AG09309 (cell line): ENCODE measurements around the gene EIPR1.
A peak's percentile ranks its signal among the peaks of the same experiment; 100 is the strongest.

Experiments
- DNase-seq: peaks from one replicate; pipeline ENCODE4 v3.0.0-alpha.2; 2010; ENCODE audit warnings: low read depth
- H3K4me3 ChIP-seq: 2 replicates; pipeline ENCODE4 v1.5.1; 2011; ENCODE audit warnings: mild to moderate bottlenecking, low read depth, low read length, moderate library complexity; ENCODE audit not compliant: control insufficient read depth
- CTCF ChIP-seq: IDR thresholded peaks from 2 replicates; pipeline ENCODE4 v1.5.1; 2011; ENCODE audit warnings: mild to moderate bottlenecking, low read depth, low read length, inconsistent platforms; ENCODE audit not compliant: insufficient read depth, control insufficient read depth; ENCODE audit errors: missing control alignments

EIPR1 gene

GRCh38 chr2:3309496-3310355, 67.9 kb downstream of the EIPR1 start:
- no peak overlapping the region for H3K4me3 ChIP-seq
- TF ChIP-seq CTCF = no peak
- no peak for DNase-seq

- TF ChIP-seq CTCF = no peak
- H3K4me3 ChIP-seq = no peak overlapping the region
- no peak for DNase-seq
Measured at GRCh38 chr2:3307901-3308300, 69.7 kb downstream of the EIPR1 start.

GRCh38 chr2:3307236-3307635, 70.4 kb downstream of the EIPR1 start:
- no peak for TF ChIP-seq CTCF
- no peak overlapping the region for H3K4me3 ChIP-seq
- DNase-seq = no peak

GRCh38 chr2:3305952-3306351, 71.7 kb downstream of the EIPR1 start:
- H3K4me3 ChIP-seq = no peak overlapping the region
- no peak for DNase-seq
- TF ChIP-seq CTCF = no peak

- no peak overlapping the region for H3K4me3 ChIP-seq
- TF ChIP-seq CTCF = no peak
Measured at GRCh38 chr2:3305431-3305830, 72.2 kb downstream of the EIPR1 start.

GRCh38 chr2:3303583-3304406, 73.8 kb downstream of the EIPR1 start:
- H3K4me3 ChIP-seq = no peak overlapping the region; the same call in 1 of the 2 replicates
- DNase-seq = peak; percentile 38
- TF ChIP-seq CTCF = peak; percentile 98

More at GRCh38 chr2:3305431-3305830, 72.2 kb downstream of the EIPR1 start:
- DNase-seq = no peak
